GM10847 (cell line): ENCODE results near the gene EXO1.

Experiments used
- POLR2A ChIP-seq: IDR thresholded peaks from 2 replicates; pipeline ENCODE4 v1.6.1; 2011; ENCODE audit not compliant: insufficient read length; ENCODE audit errors: extremely low read depth

EXO1 gene

GRCh38 chr1:241829468-241829867 is 18.5 kb upstream of the EXO1 start:
- no peak for TF ChIP-seq POLR2A

DNA sequence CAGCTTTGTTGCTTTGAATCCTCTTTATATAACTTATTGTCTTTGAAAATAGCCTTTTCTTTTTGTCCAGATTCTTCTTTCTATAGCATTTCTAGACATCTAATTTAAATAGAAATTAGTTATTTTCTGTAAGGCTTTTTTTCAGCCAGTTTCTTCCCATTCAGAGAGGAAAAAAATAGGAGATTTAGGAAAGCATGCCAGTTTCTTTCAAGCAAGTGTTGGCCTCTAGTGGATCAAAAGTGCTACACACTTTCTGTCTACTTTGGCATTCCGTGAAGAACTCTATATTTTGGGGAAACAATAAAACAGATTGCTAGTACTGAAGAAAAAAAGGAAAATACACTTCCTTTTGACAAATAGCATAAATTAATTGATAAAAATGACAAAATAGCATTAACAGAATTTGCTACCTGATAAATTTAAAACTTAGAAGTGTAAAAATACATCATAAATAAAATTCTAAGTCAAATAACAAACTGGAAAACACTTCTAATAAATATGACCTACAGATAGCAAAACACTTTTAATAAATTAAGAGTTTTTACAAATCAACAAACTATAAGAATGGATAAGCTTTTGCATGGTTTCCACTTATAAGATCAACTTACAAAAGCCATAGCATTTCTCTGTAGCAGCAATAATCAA is 13.1 kb upstream of the EXO1 start:
- no peak for TF ChIP-seq POLR2A

GRCh38 chr1:241836941-241837340 is 11.1 kb upstream of the EXO1 start:
- TF ChIP-seq POLR2A, result no peak

DNA sequence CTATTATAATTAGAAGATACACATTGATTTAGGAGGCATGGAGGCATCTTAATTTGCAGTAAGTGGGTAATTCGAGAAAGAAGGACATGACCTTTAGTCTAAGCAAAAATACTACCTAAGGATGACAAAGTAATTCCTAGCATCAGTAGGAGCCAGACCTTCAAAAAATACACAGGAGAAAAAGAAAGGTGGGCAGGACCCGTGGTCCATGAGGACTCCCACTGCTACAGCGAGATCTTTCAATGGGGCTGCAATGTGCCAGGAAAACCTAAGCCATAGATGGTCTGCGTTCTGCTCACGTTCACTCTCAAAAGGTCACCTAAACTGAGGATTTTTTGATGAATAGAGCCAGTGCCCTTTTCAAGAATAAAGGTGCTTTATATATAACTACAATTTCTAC is 10.6 kb upstream of the EXO1 start:
- no peak for TF ChIP-seq POLR2A

- no peak for TF ChIP-seq POLR2A
Measured at GRCh38 chr1:241837901-241838300, 10.1 kb upstream of the EXO1 start.

- no peak for TF ChIP-seq POLR2A
Measured at GRCh38 chr1:241838897-241839296, 9.1 kb upstream of the EXO1 start.

- TF ChIP-seq POLR2A, result no peak
Measured at GRCh38 chr1:241839369-241839979, 8.5 kb upstream of the EXO1 start.

DNA sequence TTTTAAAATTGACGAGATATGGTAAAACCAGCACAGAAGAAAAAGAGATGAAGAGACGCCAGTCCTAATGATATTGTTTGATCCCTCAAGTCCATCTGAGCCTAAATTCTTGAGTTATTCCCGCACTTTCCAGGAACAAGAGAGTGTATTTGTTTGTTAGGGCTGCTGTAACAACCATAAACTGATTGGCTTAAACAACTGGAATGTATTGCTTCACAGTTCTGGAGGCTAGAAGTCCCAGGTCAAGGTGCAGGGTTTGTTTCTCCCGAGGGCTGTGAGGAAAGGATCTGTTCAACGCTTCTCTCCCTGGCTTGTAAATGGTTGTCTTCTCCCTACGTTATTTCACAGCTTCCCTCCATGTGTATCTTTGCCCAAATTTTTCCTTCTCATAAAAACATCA is 7.8 kb upstream of the EXO1 start:
- TF ChIP-seq POLR2A, result no peak

DNA sequence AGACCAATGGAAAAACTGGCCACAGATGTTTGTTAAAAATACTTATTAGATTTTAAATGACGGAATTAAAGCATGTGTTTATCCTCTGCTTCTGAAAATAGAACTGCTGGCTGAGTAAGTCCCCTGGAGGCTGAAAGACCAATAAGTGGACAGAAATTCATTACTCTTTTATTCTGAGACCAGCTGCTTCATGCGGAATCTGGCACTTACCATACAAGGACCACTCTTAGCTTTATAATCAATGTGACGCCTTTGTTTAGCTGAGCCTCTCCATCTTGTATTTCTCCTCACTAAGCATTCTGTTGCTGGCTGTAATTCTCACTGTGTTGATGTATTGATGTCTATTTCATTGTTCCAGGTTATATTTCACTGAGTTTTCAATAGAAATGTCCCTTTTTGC is 6.3 kb upstream of the EXO1 start:
- TF ChIP-seq POLR2A, result no peak

- no peak for TF ChIP-seq POLR2A
Measured at GRCh38 chr1:241842565-241842964, 5.4 kb upstream of the EXO1 start.

DNA sequence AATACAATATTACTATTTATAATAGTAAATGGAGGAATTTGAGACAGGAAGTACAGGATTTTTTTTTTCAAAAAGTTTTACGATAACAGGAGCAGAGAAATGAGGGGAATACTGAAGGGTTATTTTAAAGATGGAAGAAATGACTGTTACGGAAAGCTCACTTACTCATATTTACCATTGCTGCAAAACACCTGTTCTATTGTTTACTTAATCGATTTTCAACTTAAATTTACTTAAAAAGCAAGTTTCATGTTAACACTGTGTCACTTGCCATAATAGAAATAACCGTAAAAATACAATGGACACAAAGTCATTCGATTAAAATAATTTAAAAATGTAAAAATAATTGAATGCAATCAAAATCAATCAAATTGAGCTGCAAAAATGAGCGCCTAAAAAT is 3.4 kb upstream of the EXO1 start:
- no peak for TF ChIP-seq POLR2A

GRCh38 chr1:241846375-241846774 is 1.6 kb upstream of the EXO1 start:
- no peak for TF ChIP-seq POLR2A

- no peak for TF ChIP-seq POLR2A
Measured at GRCh38 chr1:241846862-241847539, 1.0 kb upstream of the EXO1 start.

DNA sequence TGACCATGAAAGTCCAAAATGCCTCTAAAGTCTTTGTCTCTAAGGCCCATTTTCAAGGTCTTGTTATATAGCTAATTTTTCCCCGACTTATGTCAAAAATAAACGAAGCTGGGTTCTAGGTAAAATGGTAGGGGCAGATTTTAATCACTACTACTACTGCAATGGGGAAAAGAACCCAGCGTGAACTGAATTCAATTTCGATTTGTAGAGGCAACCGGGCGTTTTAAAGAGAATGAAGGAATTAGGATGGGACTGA is 536 bp upstream of the EXO1 start:
- no peak for TF ChIP-seq POLR2A

DNA sequence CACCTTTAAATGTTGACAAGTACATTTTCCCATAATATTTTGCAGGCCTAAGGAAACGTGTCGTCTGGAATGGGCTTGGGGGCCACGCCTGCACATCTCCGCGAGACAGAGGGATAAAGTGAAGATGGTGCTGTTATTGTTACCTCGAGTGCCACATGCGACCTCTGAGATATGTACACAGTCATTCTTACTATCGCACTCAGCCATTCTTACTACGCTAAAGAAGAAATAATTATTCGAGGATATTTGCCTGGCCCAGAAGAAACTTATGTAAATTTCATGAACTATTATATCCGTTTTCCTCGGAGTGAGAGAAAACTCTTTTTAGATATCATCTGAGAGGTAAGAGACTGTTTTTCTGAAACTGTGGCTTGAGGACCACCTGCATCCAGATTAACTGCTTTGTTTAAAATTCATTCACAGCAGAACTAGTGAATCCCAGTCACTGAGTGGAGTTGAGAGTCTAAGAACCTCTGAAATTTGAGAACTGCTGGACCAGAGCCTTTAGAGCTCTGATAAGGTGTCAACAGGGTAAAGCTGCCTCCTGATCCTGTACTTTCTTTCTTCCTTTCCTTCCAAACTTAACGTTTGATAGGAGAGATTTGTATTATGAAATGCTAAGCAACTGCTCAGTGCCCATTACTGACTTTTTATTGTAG is 811 bp downstream of the EXO1 start:
- TF ChIP-seq POLR2A, result no peak

- TF ChIP-seq POLR2A, result no peak
Measured at GRCh38 chr1:241849345-241849695, 1.3 kb downstream of the EXO1 start.
